ENCODE results near the gene RPLP1.

RPLP1 gene

GRCh38 chr15:69469467-69470201 is 17.0 kb downstream of the RPLP1 start:
- Histone ChIP-seq H3K36me3 (ENCODE audit: control insufficient read depth in 2 of 2, insufficient read depth in 2 of 2, low read length in 2 of 2) (no peaks in the 10 kb centered on the region), H3K9me3 (ENCODE audit: control insufficient read depth in 2 of 2, low read length in 2 of 2) (no peaks in the 10 kb centered on the region), H3K27me3 (ENCODE audit: control insufficient read depth in 1 of 2, insufficient read depth in 2 of 2, low read length in 2 of 2) (no peaks in the 10 kb centered on the region), H3K9ac (ENCODE audit: low read length in 2 of 2) (no peak overlapping the region), H3K4me1 (ENCODE audit: control insufficient read depth, insufficient read depth, low read length) (no peaks in the 10 kb centered on the region), H3K4me3 (ENCODE audit: low read length in 2 of 2) (no peak overlapping the region), H3K27ac (ENCODE audit: low read length) (no peak overlapping the region)

DNA sequence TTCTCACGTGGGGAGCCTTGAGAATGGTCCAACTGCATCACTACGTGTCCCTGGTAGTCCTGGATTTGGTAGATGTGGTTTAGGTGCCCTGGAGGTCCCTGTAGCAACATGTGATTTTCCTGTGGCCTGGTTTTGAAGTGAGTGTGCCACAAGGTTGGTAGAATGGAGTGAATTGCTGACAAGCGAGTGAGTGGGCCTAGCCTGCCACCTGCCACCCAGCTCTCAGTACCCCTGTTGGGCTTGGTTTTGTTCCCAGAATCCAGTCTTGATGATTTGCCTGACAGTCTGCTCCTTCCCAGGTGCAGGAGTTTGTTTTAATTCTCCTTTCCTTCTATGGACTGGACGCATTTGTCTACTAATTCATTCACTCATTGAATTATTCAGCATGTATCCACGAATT is 19.4 kb downstream of the RPLP1 start:
- Histone ChIP-seq H3K4me1 (ENCODE audit: control insufficient read depth, insufficient read depth, low read length) (no peaks in the 10 kb centered on the region), H3K27me3 (ENCODE audit: control insufficient read depth in 1 of 2, insufficient read depth in 2 of 2, low read length in 2 of 2) (peaks cover 0 to 2% of the 10 kb centered on the region in 2 donors), H3K9ac (ENCODE audit: low read length in 2 of 2) (no peak overlapping the region), H3K27ac (ENCODE audit: low read length) (no peak overlapping the region), H3K9me3 (ENCODE audit: control insufficient read depth in 2 of 2, low read length in 2 of 2) (no peaks in the 10 kb centered on the region), H3K4me3 (ENCODE audit: low read length in 2 of 2) (no peak overlapping the region), H3K36me3 (ENCODE audit: control insufficient read depth in 2 of 2, insufficient read depth in 2 of 2, low read length in 2 of 2) (no peaks in the 10 kb centered on the region)

DNA sequence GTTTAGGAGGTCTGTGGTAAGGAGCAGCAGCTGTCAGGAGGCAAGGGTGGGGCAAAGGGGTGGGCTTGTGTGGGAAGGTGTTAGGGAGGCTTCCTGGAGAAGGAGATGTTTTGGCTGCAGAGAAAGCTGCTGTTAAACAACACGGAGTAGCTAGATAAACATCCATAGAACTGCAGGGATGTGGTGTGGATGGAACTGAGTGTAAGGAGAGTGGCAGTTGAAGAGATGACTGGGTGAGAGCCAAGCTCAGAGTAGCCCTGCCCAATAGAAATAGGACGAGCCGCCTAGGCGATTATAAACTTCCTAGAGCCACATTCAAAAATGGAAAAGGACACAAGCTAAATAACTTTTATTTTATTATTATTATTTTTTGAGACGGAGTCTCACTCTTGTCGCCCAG is 19.9 kb downstream of the RPLP1 start:
- H3K9me3 ChIP-seq (ENCODE audit: control insufficient read depth in 2 of 2, low read length in 2 of 2) = no peaks in the 10 kb centered on the region
- no peaks in the 10 kb centered on the region for H3K4me1 ChIP-seq (ENCODE audit: control insufficient read depth, insufficient read depth, low read length)
- peaks cover 0 to 2% of the 10 kb centered on the region in 2 donors for H3K27me3 ChIP-seq (ENCODE audit: control insufficient read depth in 1 of 2, insufficient read depth in 2 of 2, low read length in 2 of 2)
- H3K36me3 ChIP-seq (ENCODE audit: control insufficient read depth in 2 of 2, insufficient read depth in 2 of 2, low read length in 2 of 2) = no peaks in the 10 kb centered on the region
- no peak overlapping the region for H3K27ac ChIP-seq (ENCODE audit: low read length)
- no peak overlapping the region for H3K4me3 ChIP-seq (ENCODE audit: low read length in 2 of 2)
- H3K9ac ChIP-seq (ENCODE audit: low read length in 2 of 2) = no peak overlapping the region

GRCh38 chr15:69474291-69474690 is 21.7 kb downstream of the RPLP1 start:
- Histone ChIP-seq H3K27ac (ENCODE audit: low read length) (no peak overlapping the region), H3K4me3 (ENCODE audit: low read length in 2 of 2) (no peak overlapping the region)

DNA sequence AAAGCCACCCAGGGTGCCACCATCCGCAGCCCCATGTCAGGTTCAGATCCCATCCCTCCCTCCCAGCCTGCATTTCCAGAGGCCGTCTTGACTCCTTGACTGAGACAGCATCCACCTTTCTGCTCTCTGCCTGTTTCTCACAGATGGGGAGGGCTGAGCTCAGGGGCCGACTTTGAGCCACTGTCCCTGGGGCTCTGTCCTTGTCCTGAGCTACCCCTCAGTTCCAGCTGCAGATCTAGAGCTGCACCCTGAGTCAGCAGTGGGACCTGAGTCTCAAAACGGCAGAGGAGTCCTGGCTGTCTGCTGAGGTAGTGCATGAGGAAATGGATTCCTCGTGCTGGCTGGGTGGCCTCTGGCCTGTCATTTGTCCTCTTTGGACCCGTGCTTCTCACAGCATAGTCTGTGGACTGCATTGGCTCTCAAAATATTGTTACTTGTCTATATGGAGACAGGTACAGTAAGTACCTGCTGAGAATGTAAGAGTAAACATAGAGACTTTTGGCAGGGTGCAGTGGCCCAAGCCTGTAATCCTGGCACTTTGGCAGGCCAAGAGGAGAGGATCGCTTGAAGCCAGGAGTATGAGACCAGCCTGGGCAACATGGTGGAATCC is 22.3 kb downstream of the RPLP1 start:
- Histone ChIP-seq H3K9ac (ENCODE audit: low read length in 2 of 2) (no peak overlapping the region), H3K9me3 (ENCODE audit: control insufficient read depth in 2 of 2, low read length in 2 of 2) (peaks cover under 1 to 2% of the 10 kb centered on the region in 2 donors), H3K27me3 (ENCODE audit: control insufficient read depth in 1 of 2, insufficient read depth in 2 of 2, low read length in 2 of 2) (peaks cover 0 to 2% of the 10 kb centered on the region in 2 donors), H3K27ac (ENCODE audit: low read length) (no peak overlapping the region), H3K4me1 (ENCODE audit: control insufficient read depth, insufficient read depth, low read length) (no peaks in the 10 kb centered on the region), H3K36me3 (ENCODE audit: control insufficient read depth in 2 of 2, insufficient read depth in 2 of 2, low read length in 2 of 2) (no peaks in the 10 kb centered on the region), H3K4me3 (ENCODE audit: low read length in 2 of 2) (no peak overlapping the region)

More at GRCh38 chr15:69474291-69474690, 21.7 kb downstream of the RPLP1 start:
- no peaks in the 10 kb centered on the region for H3K4me1 ChIP-seq (ENCODE audit: control insufficient read depth, insufficient read depth, low read length)
- H3K27me3 ChIP-seq (ENCODE audit: control insufficient read depth in 1 of 2, insufficient read depth in 2 of 2, low read length in 2 of 2) = peaks cover 0 to 2% of the 10 kb centered on the region in 2 donors
- no peaks in the 10 kb centered on the region for H3K36me3 ChIP-seq (ENCODE audit: control insufficient read depth in 2 of 2, insufficient read depth in 2 of 2, low read length in 2 of 2)
- no peak overlapping the region for H3K9ac ChIP-seq (ENCODE audit: low read length in 2 of 2)
- no peaks in the 10 kb centered on the region for H3K9me3 ChIP-seq (ENCODE audit: control insufficient read depth in 2 of 2, low read length in 2 of 2)

DNA sequence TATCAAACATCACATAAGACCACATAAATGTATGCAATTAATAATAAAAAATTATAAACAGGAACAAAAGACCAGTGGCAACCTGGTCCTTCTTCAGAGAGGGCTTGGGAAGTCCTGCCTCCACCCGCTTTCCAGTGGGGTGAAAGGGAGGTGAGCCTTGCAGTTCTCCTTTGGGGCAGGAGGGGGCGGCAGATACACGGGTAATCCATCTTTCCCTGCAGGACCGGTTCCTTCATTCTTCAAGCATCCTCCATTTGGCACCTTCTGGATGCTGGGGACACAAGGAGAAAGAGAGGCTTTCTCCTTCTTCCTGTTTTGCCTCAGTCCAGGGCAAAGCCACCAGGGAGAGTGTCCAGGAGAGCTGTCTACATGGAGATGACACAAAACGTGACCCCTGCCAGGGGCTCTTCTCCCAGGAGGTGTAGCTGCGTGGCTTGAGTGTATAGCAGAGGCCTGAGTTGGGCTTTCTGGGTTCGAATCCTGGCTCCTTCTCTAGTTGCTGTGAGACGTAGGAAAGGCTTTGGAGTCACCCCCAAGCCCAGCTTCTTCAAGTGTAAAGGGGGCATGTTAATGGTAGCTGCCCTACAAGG is 23.2 kb downstream of the RPLP1 start:
- Histone ChIP-seq H3K4me1 (ENCODE audit: control insufficient read depth, insufficient read depth, low read length) (no peaks in the 10 kb centered on the region), H3K27me3 (ENCODE audit: control insufficient read depth in 1 of 2, insufficient read depth in 2 of 2, low read length in 2 of 2) (peaks cover 0 to 2% of the 10 kb centered on the region in 2 donors), H3K27ac (ENCODE audit: low read length) (no peak overlapping the region), H3K9ac (ENCODE audit: low read length in 2 of 2) (no peak overlapping the region), H3K36me3 (ENCODE audit: control insufficient read depth in 2 of 2, insufficient read depth in 2 of 2, low read length in 2 of 2) (no peaks in the 10 kb centered on the region), H3K4me3 (ENCODE audit: low read length in 2 of 2) (no peak overlapping the region), H3K9me3 (ENCODE audit: control insufficient read depth in 2 of 2, low read length in 2 of 2) (peaks cover 2 to 3% of the 10 kb centered on the region in 2 donors)

DNA sequence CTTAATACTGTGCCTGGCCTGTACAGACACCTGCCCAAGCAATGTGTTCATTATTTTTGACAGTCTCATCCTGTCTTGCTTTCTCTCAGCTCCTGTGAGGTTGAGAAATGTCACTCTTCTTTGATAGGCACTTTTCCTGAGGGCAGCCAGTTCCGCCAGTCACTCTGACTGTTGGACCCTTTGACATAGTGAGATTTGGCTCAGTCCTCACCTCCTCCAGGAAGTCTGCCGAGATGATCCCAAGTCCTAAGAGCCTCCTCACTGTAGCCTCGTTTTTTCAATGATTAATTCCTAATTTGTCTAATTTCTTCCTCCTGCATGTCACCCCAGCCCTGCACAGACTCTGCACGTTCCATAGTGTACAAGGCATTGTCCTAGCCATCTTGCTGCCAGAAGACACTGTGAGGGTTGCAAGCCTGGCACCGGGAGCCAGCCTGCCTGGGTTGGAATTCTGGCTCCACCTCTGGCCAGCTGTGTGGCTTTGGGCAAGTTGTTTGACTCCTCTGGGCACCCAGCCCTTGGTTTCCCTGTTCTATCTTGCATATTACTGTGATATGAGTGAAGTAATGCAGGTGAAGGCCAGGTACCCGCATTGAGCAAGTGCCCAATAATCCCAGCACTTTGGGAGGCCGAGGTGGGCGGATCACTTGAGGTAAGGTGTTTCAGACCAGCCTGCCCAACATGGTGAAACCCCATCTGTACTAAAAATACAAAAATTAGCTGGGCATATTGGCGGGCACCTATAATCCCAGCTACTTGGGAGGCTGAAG is 24.3 kb downstream of the RPLP1 start:
- H3K9me3 ChIP-seq (ENCODE audit: control insufficient read depth in 2 of 2, low read length in 2 of 2) = peaks cover 2 to 3% of the 10 kb centered on the region in 2 donors
- H3K4me3 ChIP-seq (ENCODE audit: low read length in 2 of 2) = no peak overlapping the region
- peaks cover 0 to 2% of the 10 kb centered on the region in 2 donors for H3K27me3 ChIP-seq (ENCODE audit: control insufficient read depth in 1 of 2, insufficient read depth in 2 of 2, low read length in 2 of 2)
- no peak overlapping the region for H3K9ac ChIP-seq (ENCODE audit: low read length in 2 of 2)
- H3K27ac ChIP-seq (ENCODE audit: low read length) = no peak overlapping the region
- H3K36me3 ChIP-seq (ENCODE audit: control insufficient read depth in 2 of 2, insufficient read depth in 2 of 2, low read length in 2 of 2) = no peaks in the 10 kb centered on the region
- no peaks in the 10 kb centered on the region for H3K4me1 ChIP-seq (ENCODE audit: control insufficient read depth, insufficient read depth, low read length)

DNA sequence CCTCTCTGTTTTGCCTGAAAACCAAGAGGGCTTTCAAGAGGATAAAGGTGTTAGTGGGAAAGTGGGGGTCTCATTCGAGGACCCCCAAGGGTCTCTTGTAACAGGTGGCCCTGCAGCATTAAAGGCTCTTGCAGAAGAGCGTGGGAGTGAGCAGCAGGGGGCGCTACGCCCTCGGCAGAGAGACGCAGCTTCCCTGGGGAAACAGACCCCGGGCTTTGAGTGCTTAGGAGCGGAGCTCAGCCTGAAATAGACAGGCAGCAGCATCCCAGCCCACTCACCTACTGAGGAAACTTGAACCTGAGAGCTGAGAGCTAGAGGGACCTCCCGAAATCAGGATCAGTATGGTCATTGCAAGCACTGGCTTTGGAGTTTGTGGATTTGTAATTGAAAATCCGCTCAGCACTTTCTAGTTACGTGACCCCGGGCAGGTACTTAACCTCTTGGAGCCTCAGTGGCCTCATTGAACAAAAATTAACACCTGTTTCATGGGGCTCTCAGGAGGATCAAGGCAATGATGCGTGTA is 25.7 kb downstream of the RPLP1 start:
- Histone ChIP-seq H3K9me3 (ENCODE audit: control insufficient read depth in 2 of 2, low read length in 2 of 2) (peaks cover 2 to 3% of the 10 kb centered on the region in 2 donors), H3K4me1 (ENCODE audit: control insufficient read depth, insufficient read depth, low read length) (no peaks in the 10 kb centered on the region), H3K4me3 (ENCODE audit: low read length in 2 of 2) (no peak overlapping the region), H3K9ac (ENCODE audit: low read length in 2 of 2) (no peak overlapping the region), H3K27ac (ENCODE audit: low read length) (no peak overlapping the region), H3K36me3 (ENCODE audit: control insufficient read depth in 2 of 2, insufficient read depth in 2 of 2, low read length in 2 of 2) (no peaks in the 10 kb centered on the region), H3K27me3 (ENCODE audit: control insufficient read depth in 1 of 2, insufficient read depth in 2 of 2, low read length in 2 of 2) (peaks cover 0 to 2% of the 10 kb centered on the region in 2 donors)

- H3K4me1 ChIP-seq (ENCODE audit: control insufficient read depth, insufficient read depth, low read length) = no peaks in the 10 kb centered on the region
- H3K4me3 ChIP-seq (ENCODE audit: low read length in 2 of 2) = no peak overlapping the region
- H3K9me3 ChIP-seq (ENCODE audit: control insufficient read depth in 2 of 2, low read length in 2 of 2) = peaks cover 2 to 3% of the 10 kb centered on the region in 2 donors
- no peak overlapping the region for H3K27ac ChIP-seq (ENCODE audit: low read length)
- H3K9ac ChIP-seq (ENCODE audit: low read length in 2 of 2) = no peak overlapping the region
- H3K27me3 ChIP-seq (ENCODE audit: control insufficient read depth in 1 of 2, insufficient read depth in 2 of 2, low read length in 2 of 2) = peaks cover 0 to 2% of the 10 kb centered on the region in 2 donors
- H3K36me3 ChIP-seq (ENCODE audit: control insufficient read depth in 2 of 2, insufficient read depth in 2 of 2, low read length in 2 of 2) = no peaks in the 10 kb centered on the region
Observed at GRCh38 chr15:69479081-69479480, 26.5 kb downstream of the RPLP1 start.

GRCh38 chr15:69479971-69480370 is 27.4 kb downstream of the RPLP1 start:
- no peaks in the 10 kb centered on the region for H3K4me1 ChIP-seq (ENCODE audit: control insufficient read depth, insufficient read depth, low read length)
- H3K36me3 ChIP-seq (ENCODE audit: control insufficient read depth in 2 of 2, insufficient read depth in 2 of 2, low read length in 2 of 2) = no peaks in the 10 kb centered on the region
- H3K4me3 ChIP-seq (ENCODE audit: low read length in 2 of 2) = no peak overlapping the region
- peaks cover 0 to 2% of the 10 kb centered on the region in 2 donors for H3K27me3 ChIP-seq (ENCODE audit: control insufficient read depth in 1 of 2, insufficient read depth in 2 of 2, low read length in 2 of 2)
- H3K9me3 ChIP-seq (ENCODE audit: control insufficient read depth in 2 of 2, low read length in 2 of 2) = peaks cover 2 to 3% of the 10 kb centered on the region in 2 donors
- H3K9ac ChIP-seq (ENCODE audit: low read length in 2 of 2) = no peak overlapping the region
- no peak overlapping the region for H3K27ac ChIP-seq (ENCODE audit: low read length)

Data from stomach smooth muscle (tissue), 2 donors.